Measurements from ENCODE around the gene QSOX2. TPM values are rescaled to one million over a fixed set of nuclear protein-coding genes. Genes with fewer than 3 reads are reported as not detected.

The QSOX2 gene
- total RNA-seq, 1 donor, result 7.1 TPM

GRCh38 chr9:136249877-136250559 lies 4.4 kb upstream of the QSOX2 start:
- no peak for TF ChIP-seq CTCF (IDR thresholded peaks at IDR 0.05; ENCODE audit: insufficient read depth, low read length)
- H3K4me3 ChIP-seq (ENCODE audit: low read depth, low read length), result no peak overlapping the region
- no peak for DNase-seq (ENCODE audit: low read depth)

- no peak for TF ChIP-seq CTCF (IDR thresholded peaks at IDR 0.05; ENCODE audit: insufficient read depth, low read length)
- no peak for DNase-seq (ENCODE audit: low read depth)
- no peak overlapping the region for H3K4me3 ChIP-seq (ENCODE audit: low read depth, low read length)
Observed at GRCh38 chr9:136248951-136249876, 3.6 kb upstream of the QSOX2 start.

GRCh38 chr9:136247947-136248637 lies 2.5 kb upstream of the QSOX2 start:
- H3K4me3 ChIP-seq (ENCODE audit: low read depth, low read length), result no peak overlapping the region
- DNase-seq (ENCODE audit: low read depth), result no peak
- TF ChIP-seq CTCF (IDR thresholded peaks at IDR 0.05; ENCODE audit: insufficient read depth, low read length), result no peak

- TF ChIP-seq CTCF (IDR thresholded peaks at IDR 0.05; ENCODE audit: insufficient read depth, low read length), result no peak
- no peak overlapping the region for H3K4me3 ChIP-seq (ENCODE audit: low read depth, low read length)
- DNase-seq (ENCODE audit: low read depth), result no peak
Observed at GRCh38 chr9:136247551-136247916, 1.9 kb upstream of the QSOX2 start.

- no peak overlapping the region for H3K4me3 ChIP-seq (ENCODE audit: low read depth, low read length)
- TF ChIP-seq CTCF (IDR thresholded peaks at IDR 0.05; ENCODE audit: insufficient read depth, low read length), result no peak
- DNase-seq (ENCODE audit: low read depth), result no peak
Observed at GRCh38 chr9:136246849-136247550, 1.4 kb upstream of the QSOX2 start.

- no peak for DNase-seq (ENCODE audit: low read depth)
- TF ChIP-seq CTCF (IDR thresholded peaks at IDR 0.05; ENCODE audit: insufficient read depth, low read length), result no peak
Observed at GRCh38 chr9:136244969-136245218, 718 bp downstream of the QSOX2 start.

More at GRCh38 chr9:136244969-136245218, 718 bp downstream of the QSOX2 start:
- peak overlapping the region; percentile 78 for H3K4me3 ChIP-seq (ENCODE audit: low read depth, low read length)
